Lower lobe of right lung (tissue), 2 donors: ENCODE results near the gene SYT14. TPM values are rescaled to one million over a fixed set of nuclear protein-coding genes. Genes with fewer than 3 reads are reported as not detected.

ENCODE experiments used
- ATAC-seq, 2 donors: fragments of 200-7000 bp; cut with Tn5 transposase; one replicate each; pipeline ENCODE4 v1.9.1; 2020 to 2022; ENCODE audit warnings: mild to moderate bottlenecking in 2 of 2, moderate library complexity in 2 of 2
- DNase-seq: peaks from one replicate; pipeline ENCODE4 v3.0.0-alpha.2; 2020
- H3K27ac ChIP-seq: fragments of 200-600 bp; one replicate; pipeline ENCODE4 v1.8.0; 2022
- H3K27me3 ChIP-seq: fragments of 200-600 bp; one replicate; pipeline ENCODE4 v1.8.0; 2022; ENCODE audit warnings: low read depth
- H3K36me3 ChIP-seq: fragments of 200-600 bp; one replicate; pipeline ENCODE4 v1.8.0; 2022; ENCODE audit warnings: mild to moderate bottlenecking
- H3K4me1 ChIP-seq: fragments of 200-600 bp; one replicate; pipeline ENCODE4 v1.8.0; 2022
- H3K4me3 ChIP-seq: fragments of 200-600 bp; one replicate; pipeline ENCODE4 v1.8.0; 2022; ENCODE audit warnings: mild to moderate bottlenecking
- H3K9me3 ChIP-seq: fragments of 200-600 bp; one replicate; pipeline ENCODE4 v1.8.0; 2022
- CTCF ChIP-seq: fragments of 200-600 bp; IDR thresholded peaks from one replicate; pipeline ENCODE4 v1.8.0; 2022; ENCODE audit warnings: antibody characterized with exemption, mild to moderate bottlenecking
- intact Hi-C: fragments of 100-400 bp; cut with DNase I; formaldehyde crosslinking; loops from one replicate; pipeline ENCODE4 v1.11.0; 2022
- total RNA-seq: library from RNA; stranded (reverse); fragmentation: NEBNext Ultra II Directional; extraction: Animal tissue kit (Norgen Biotek cat#: 25700); gene quantifications from one replicate; pipeline ENCODE4 v1.2.1, GENCODE V29; 2021
- donor health status: DM: no; HTN: yes; CAD: no; lungs with severe emphysema.

SYT14 gene
- total RNA-seq, 1 donor from 2014 or later, result not detected

GRCh38 chr1:210217482-210217881 lies 279.5 kb downstream of the SYT14 start:
- no peaks in the 10 kb centered on the region for H3K9me3 ChIP-seq
- no peaks in the 10 kb centered on the region for H3K36me3 ChIP-seq
- H3K27ac ChIP-seq, result no peak overlapping the region
- no peak overlapping the region for H3K4me3 ChIP-seq
- ATAC-seq, result no peak
- H3K4me1 ChIP-seq, result no peaks in the 10 kb centered on the region
- intact Hi-C loops, result no loop called here
- no peak for DNase-seq
- no peaks in the 10 kb centered on the region for H3K27me3 ChIP-seq
- TF ChIP-seq CTCF, result no peak

- H3K27ac ChIP-seq, result no peak overlapping the region
- H3K4me3 ChIP-seq, result no peak overlapping the region
- no peaks in the 10 kb centered on the region for H3K27me3 ChIP-seq
- H3K36me3 ChIP-seq, result no peaks in the 10 kb centered on the region
- DNase-seq (no peak), ATAC-seq (no peak)
- H3K4me1 ChIP-seq, result peaks cover 4% of the 10 kb centered on the region
- H3K9me3 ChIP-seq, result no peaks in the 10 kb centered on the region
- TF ChIP-seq CTCF, result no peak
- intact Hi-C loops, result no loop called here
Measured at GRCh38 chr1:210218047-210218446, 280.0 kb downstream of the SYT14 start.

Other genes with a start within 250 kb of the SYT14 start
- 11.6 TPM for gene HSD11B1, start 233.4 kb upstream of the SYT14 start, total RNA-seq
- gene TRAF3IP3, start 182.2 kb upstream of the SYT14 start, total RNA-seq, result 12.4 TPM
- 1.6 TPM for gene C1orf74, start 153.7 kb upstream of the SYT14 start, total RNA-seq
- 18.2 TPM for gene IRF6, start 132.1 kb upstream of the SYT14 start, total RNA-seq
- 6.2 TPM for gene UTP25, start 110.2 kb upstream of the SYT14 start, total RNA-seq